Keratinocyte (primary cell): ENCODE data around the gene TSPAN18. TPM values are rescaled to one million over a fixed set of nuclear protein-coding genes. Genes with fewer than 3 reads are reported as not detected.

ENCODE experiments used
- DNase-seq: peaks from one replicate; pipeline ENCODE4 v3.0.0-alpha.2; 2011; ENCODE audit warnings: low read depth, missing footprints, low spot score
- FAIRE-seq: peaks from 2 replicates; lab custom pipeline; 2011; peaks lifted over from hg19 to GRCh38; lab: Jason Lieb, UNC
- H2AFZ ChIP-seq: 2 replicates; pipeline ENCODE4 v1.6.0; 2012; ENCODE audit warnings: low read length, control low read depth, inconsistent platforms; ENCODE audit not compliant: control insufficient read depth
- H3K27ac ChIP-seq: 2 replicates; pipeline ENCODE4 v1.5.1; 2011; ENCODE audit warnings: low read length; ENCODE audit not compliant: control insufficient read depth, insufficient read depth
- H3K27me3 ChIP-seq: 3 replicates; pipeline ENCODE4 v1.6.0; 2011; ENCODE audit warnings: low read length; ENCODE audit not compliant: control insufficient read depth, insufficient read depth; ENCODE audit errors: extremely low read depth
- H3K36me3 ChIP-seq, 2 experiments: 2 replicates in 1 of 2; 3 replicates in 1 of 2; pipeline ENCODE4 v1.5.1; 2011; ENCODE audit warnings: low read length in 2 of 2, mild to moderate bottlenecking in 1 of 2; ENCODE audit not compliant: control insufficient read depth in 2 of 2, insufficient read depth in 2 of 2; ENCODE audit errors: extremely low read depth in 1 of 2
- H3K4me1 ChIP-seq: 3 replicates; pipeline ENCODE4 v1.5.1; 2011; ENCODE audit warnings: low read length; ENCODE audit not compliant: control insufficient read depth, insufficient read depth; ENCODE audit errors: extremely low read depth
- H3K4me2 ChIP-seq: 3 replicates; pipeline ENCODE4 v1.6.0; 2011; ENCODE audit warnings: low read depth, low read length; ENCODE audit not compliant: control insufficient read depth, insufficient read depth; ENCODE audit errors: extremely low read depth
- H3K4me3 ChIP-seq, 3 experiments: fragments of 200-600 bp in 1 of 3; sonication (generic) in 1 of 3; 2 replicates in 2 of 3; 3 replicates in 1 of 3; pipeline ENCODE4 v1.5.1; 2011 to 2016; ENCODE audit warnings: low read length in 3 of 3, mild to moderate bottlenecking in 3 of 3, control low read depth in 2 of 3, inconsistent platforms in 1 of 3, low read depth in 1 of 3, mixed read lengths in 1 of 3, mixed run types in 1 of 3, moderate library complexity in 1 of 3; ENCODE audit not compliant: control insufficient read depth in 2 of 3, insufficient read depth in 2 of 3; ENCODE audit errors: extremely low read depth in 1 of 3
- H3K79me2 ChIP-seq: 2 replicates; pipeline ENCODE4 v1.6.0; 2012; ENCODE audit warnings: low read length; ENCODE audit not compliant: control insufficient read depth, insufficient read depth
- H3K9ac ChIP-seq: 3 replicates; pipeline ENCODE4 v1.6.0; 2011; ENCODE audit warnings: low read length; ENCODE audit not compliant: control insufficient read depth, insufficient read depth; ENCODE audit errors: extremely low read depth
- H3K9me1 ChIP-seq: 3 replicates; pipeline ENCODE4 v1.6.0; 2011; ENCODE audit warnings: low read length; ENCODE audit not compliant: control insufficient read depth, insufficient read depth; ENCODE audit errors: extremely low read depth
- H3K9me3 ChIP-seq: 2 replicates; pipeline ENCODE4 v1.5.1; 2012; ENCODE audit warnings: low read depth, low read length; ENCODE audit not compliant: control insufficient read depth
- H4K20me1 ChIP-seq: 3 replicates; pipeline ENCODE4 v1.6.0; 2011; ENCODE audit warnings: low read length; ENCODE audit not compliant: control insufficient read depth, insufficient read depth; ENCODE audit errors: extremely low read depth
- CTCF ChIP-seq, 3 experiments: IDR thresholded peaks in 1 of 3; conservative IDR thresholded peaks in 1 of 3; optimal IDR thresholded peaks in 1 of 3; 2 replicates in 2 of 3; 3 replicates in 1 of 3; pipeline versions ENCODE3 to v1.5.1; 2011; ENCODE audit warnings: low read length in 3 of 3, mild to moderate bottlenecking in 3 of 3, moderate library complexity in 2 of 3, control low read depth in 1 of 3, inconsistent platforms in 1 of 3; ENCODE audit not compliant: insufficient read depth in 2 of 3; ENCODE audit errors: extremely low read depth in 1 of 3
- EZH2 ChIP-seq: IDR thresholded peaks from one replicate; pipeline ENCODE4 v1.6.1; 2012; ENCODE audit warnings: inconsistent platforms, mild to moderate bottlenecking, low read length, moderate library complexity
- dilution Hi-C: fragments of 300-500 bp; cut with MboI; formaldehyde crosslinking; loops from one replicate; pipeline ENCODE4 v1.7.0; 2020; ENCODE audit warnings: low sequenced_read_pairs; ENCODE audit not compliant: extremely low pct_ligation_motif_present
- polyA plus RNA-seq, 5 experiments: library from polyadenylated mRNA; depleted of rRNA in 3 of 5; stranded (reverse) in 3 of 5; stranded (forward) in 1 of 5; unstranded in 1 of 5; fragments of >200 nt; gene quantifications; 1 replicate in 1 of 5; 2 replicates in 3 of 5; 3 replicates in 1 of 5; pipeline versions ENCODE4 v1.2.1 to v1.2.3, GENCODE V29; 2011 to 2012; ENCODE audit warnings: missing spikeins in 2 of 5, low read depth in 1 of 5, low replicate concordance in 1 of 5

TSPAN18 gene
- polyA plus RNA-seq, 1 donor (not counting 4 experiments of a cell fraction or from before 2014, with no cell fraction given), result not detected

GRCh38 chr11:44809283-44809682 lies 82.5 kb downstream of the TSPAN18 start:
- Histone ChIP-seq H3K9ac (no peak overlapping the region), H3K27ac (no peak overlapping the region), H2AFZ (no peak overlapping the region), H3K27me3 (peaks cover 17% of the 10 kb centered on the region), H3K4me2 (no peak overlapping the region), H3K9me1 (no peaks in the 10 kb centered on the region), H3K4me1 (no peaks in the 10 kb centered on the region), H3K79me2 (no peaks in the 10 kb centered on the region), H3K36me3 (no peaks in the 10 kb centered on the region), H3K4me3 (no peak overlapping the region), H3K9me3 (no peaks in the 10 kb centered on the region), H4K20me1 (no peaks in the 10 kb centered on the region)
- TF ChIP-seq EZH2, result no peak
- TF ChIP-seq CTCF (optimal IDR thresholded peaks at IDR 0.05 in 1 of 3, IDR thresholded peaks at IDR 0.05 in 1 of 3, conservative IDR thresholded peaks at IDR 0.05 in 1 of 3; ENCODE audit: extremely low read depth in 1 of 3, insufficient read depth in 2 of 3, low read length in 3 of 3), result no peak
- FAIRE-seq, result no peak
- dilution Hi-C loops, result no loop called here
- DNase-seq, result no peak

GRCh38 chr11:44811841-44812448 lies 85.2 kb downstream of the TSPAN18 start:
- DNase-seq, result no peak
- FAIRE-seq, result no peak
- dilution Hi-C loops, result no loop called here
- Histone ChIP-seq H3K4me2 (no peak overlapping the region), H3K27ac (no peak overlapping the region), H3K36me3 (no peaks in the 10 kb centered on the region), H2AFZ (no peak overlapping the region), H3K27me3 (peaks cover 14% of the 10 kb centered on the region), H3K9ac (no peak overlapping the region), H3K79me2 (no peaks in the 10 kb centered on the region), H3K9me1 (no peaks in the 10 kb centered on the region), H4K20me1 (peaks cover 2% of the 10 kb centered on the region), H3K4me1 (no peaks in the 10 kb centered on the region), H3K9me3 (no peaks in the 10 kb centered on the region), H3K4me3 (no peak overlapping the region)
- no peak for TF ChIP-seq EZH2
- TF ChIP-seq CTCF (optimal IDR thresholded peaks at IDR 0.05 in 1 of 3, IDR thresholded peaks at IDR 0.05 in 1 of 3, conservative IDR thresholded peaks at IDR 0.05 in 1 of 3; ENCODE audit: extremely low read depth in 1 of 3, insufficient read depth in 2 of 3, low read length in 3 of 3), result no peak
